Vagina (tissue), 2 donors: Measurements from ENCODE around the gene TBL1XR1.

Experiments used
- CTCF ChIP-seq, 3 experiments: fragments of 450-650 bp in 2 of 3; fragments of 200-600 bp in 1 of 3; sonication (generic) in 1 of 3; IDR thresholded peaks; one replicate each; pipeline ENCODE4 v1.5.1; 2017 to 2019; ENCODE audit warnings: antibody characterized with exemption in 3 of 3, mild to moderate bottlenecking in 2 of 3, moderate library complexity in 2 of 3
- POLR2A ChIP-seq, 2 donors: fragments of 450-650 bp; IDR thresholded peaks; one replicate each; pipeline ENCODE4 v1.6.1; 2017; ENCODE audit warnings: antibody characterized with exemption in 2 of 2, mild to moderate bottlenecking in 2 of 2, moderate library complexity in 2 of 2
- POLR2AphosphoS5 ChIP-seq, 2 donors: sonication (generic); formaldehyde crosslinking; IDR thresholded peaks; one replicate each; pipeline ENCODE4 v1.9.0; 2017; ENCODE audit warnings: antibody characterized with exemption in 2 of 2, mild to moderate bottlenecking in 2 of 2, low read depth in 1 of 2; ENCODE audit not compliant: insufficient read depth in 1 of 2

GRCh38 chr3:177107461-177108239 lies 89.6 kb downstream of the TBL1XR1 start:
- no peak for TF ChIP-seq POLR2AphosphoS5 (IDR thresholded peaks at IDR 0.05; ENCODE audit: insufficient read depth in 1 of 2, low read depth in 1 of 2)
- TF ChIP-seq POLR2A (IDR thresholded peaks at IDR 0.05): no peak
- TF ChIP-seq CTCF (IDR thresholded peaks at IDR 0.05): no peak
